Glutamatergic neuron (in vitro differentiated cells): ENCODE data around the gene LACTBL1. TPM values are rescaled to one million over a fixed set of nuclear protein-coding genes. Genes with fewer than 3 reads are reported as not detected.
A peak's percentile ranks its signal among the peaks of the same experiment; 100 is the strongest.

ENCODE experiments used
- DNase-seq: peaks from one replicate; pipeline ENCODE4 v3.0.0; 2022
- H3K27ac Mint-ChIP-seq: one replicate; pipeline ENCODE4 v1.8.0; 2020; ENCODE audit warnings: mild to moderate bottlenecking, mixed read lengths, inconsistent platforms; ENCODE audit not compliant: unreplicated experiment
- H3K27me3 Mint-ChIP-seq: one replicate; pipeline ENCODE4 v1.8.0; 2020; ENCODE audit warnings: mild to moderate bottlenecking, moderate library complexity, mixed read lengths, inconsistent platforms; ENCODE audit not compliant: unreplicated experiment
- H3K36me3 Mint-ChIP-seq: one replicate; pipeline ENCODE4 v1.8.0; 2020; ENCODE audit warnings: mild to moderate bottlenecking, mixed read lengths, inconsistent platforms; ENCODE audit not compliant: unreplicated experiment
- H3K4me1 Mint-ChIP-seq: one replicate; pipeline ENCODE4 v1.8.0; 2020; ENCODE audit warnings: mild to moderate bottlenecking, low read depth, mixed read lengths, inconsistent platforms; ENCODE audit not compliant: unreplicated experiment
- H3K4me3 Mint-ChIP-seq: one replicate; pipeline ENCODE4 v1.8.0; 2020; ENCODE audit warnings: mild to moderate bottlenecking, mixed read lengths, inconsistent platforms; ENCODE audit not compliant: unreplicated experiment
- H3K9me3 Mint-ChIP-seq: one replicate; pipeline ENCODE4 v1.8.0; 2020; ENCODE audit warnings: mild to moderate bottlenecking, moderate library complexity, mixed read lengths, inconsistent platforms; ENCODE audit not compliant: unreplicated experiment
- total RNA-seq: library from RNA; stranded (reverse); fragmentation: NEBNext Ultra II Directional; extraction: Animal tissue kit (Norgen Biotek cat#: 25700); gene quantifications from one replicate; pipeline ENCODE4 v1.2.1, GENCODE V29; 2021; ENCODE audit not compliant: unreplicated experiment
- TF ChIP-seq, protein P1 (sequence below): fragments of 200-600 bp; sonication (generic); IDR thresholded peaks from one replicate; pipeline ENCODE4 v1.5.0; 2021; ENCODE audit not compliant: partially characterized antibody, unreplicated experiment

The LACTBL1 gene
- total RNA-seq, 1 donor from 2014 or later, result not detected

DNA sequence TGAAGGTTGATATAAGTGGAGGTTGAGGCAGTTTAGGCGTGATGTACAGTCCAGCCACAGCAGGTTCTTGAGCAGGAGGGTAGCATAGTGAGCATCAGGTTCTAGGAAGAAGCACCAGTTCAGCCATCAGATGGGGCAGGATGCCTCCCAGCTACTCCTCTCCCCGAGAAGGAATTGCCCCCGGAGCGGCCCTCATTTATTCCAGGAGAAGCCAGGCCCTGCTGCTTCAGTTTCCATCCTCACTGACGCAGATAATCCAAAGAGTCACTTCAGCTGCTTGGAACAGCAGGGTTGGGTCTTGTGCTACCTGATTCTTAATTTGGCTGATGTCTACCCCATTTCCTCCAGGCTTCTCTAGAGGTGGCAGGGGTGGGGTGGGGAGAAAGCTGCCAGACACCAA lies 54.7 kb downstream of the LACTBL1 start:
- H3K4me3 Mint-ChIP-seq, result no peak overlapping the region
- peaks cover 5% of the 10 kb centered on the region for H3K9me3 Mint-ChIP-seq
- no peaks in the 10 kb centered on the region for H3K36me3 Mint-ChIP-seq
- peaks cover 35% of the 10 kb centered on the region for H3K4me1 Mint-ChIP-seq
- H3K27ac Mint-ChIP-seq, result no peak overlapping the region
- DNase-seq, result no peak
- TF ChIP-seq, protein P1, sequence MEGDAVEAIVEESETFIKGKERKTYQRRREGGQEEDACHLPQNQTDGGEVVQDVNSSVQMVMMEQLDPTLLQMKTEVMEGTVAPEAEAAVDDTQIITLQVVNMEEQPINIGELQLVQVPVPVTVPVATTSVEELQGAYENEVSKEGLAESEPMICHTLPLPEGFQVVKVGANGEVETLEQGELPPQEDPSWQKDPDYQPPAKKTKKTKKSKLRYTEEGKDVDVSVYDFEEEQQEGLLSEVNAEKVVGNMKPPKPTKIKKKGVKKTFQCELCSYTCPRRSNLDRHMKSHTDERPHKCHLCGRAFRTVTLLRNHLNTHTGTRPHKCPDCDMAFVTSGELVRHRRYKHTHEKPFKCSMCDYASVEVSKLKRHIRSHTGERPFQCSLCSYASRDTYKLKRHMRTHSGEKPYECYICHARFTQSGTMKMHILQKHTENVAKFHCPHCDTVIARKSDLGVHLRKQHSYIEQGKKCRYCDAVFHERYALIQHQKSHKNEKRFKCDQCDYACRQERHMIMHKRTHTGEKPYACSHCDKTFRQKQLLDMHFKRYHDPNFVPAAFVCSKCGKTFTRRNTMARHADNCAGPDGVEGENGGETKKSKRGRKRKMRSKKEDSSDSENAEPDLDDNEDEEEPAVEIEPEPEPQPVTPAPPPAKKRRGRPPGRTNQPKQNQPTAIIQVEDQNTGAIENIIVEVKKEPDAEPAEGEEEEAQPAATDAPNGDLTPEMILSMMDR, result no peak
- H3K27me3 Mint-ChIP-seq, result peaks cover 5% of the 10 kb centered on the region

DNA sequence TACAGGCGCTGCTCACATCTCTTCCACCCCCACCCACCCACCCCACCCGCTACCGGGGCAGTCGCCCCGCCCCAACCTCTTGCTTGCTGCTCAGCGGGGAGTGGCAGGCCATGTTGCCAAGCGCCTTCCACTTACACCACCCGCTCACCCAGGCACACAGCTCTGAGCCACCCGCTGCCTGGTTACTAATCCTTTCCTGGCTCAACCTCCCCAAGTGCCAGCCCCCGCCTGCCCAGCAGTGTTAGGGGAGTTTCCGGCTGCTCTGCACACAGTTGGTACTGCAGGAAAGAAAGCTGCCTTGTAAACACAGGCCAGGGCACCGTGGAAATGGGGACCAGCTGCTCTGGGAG lies 56.2 kb downstream of the LACTBL1 start:
- peak; percentile 32 for DNase-seq
- H3K36me3 Mint-ChIP-seq, result no peaks in the 10 kb centered on the region
- H3K27me3 Mint-ChIP-seq, result peaks cover 5% of the 10 kb centered on the region
- no peak overlapping the region for H3K27ac Mint-ChIP-seq
- TF ChIP-seq, protein P1, result no peak
- peaks cover 5% of the 10 kb centered on the region for H3K9me3 Mint-ChIP-seq
- H3K4me3 Mint-ChIP-seq, result no peak overlapping the region
- peaks cover 35% of the 10 kb centered on the region for H3K4me1 Mint-ChIP-seq

DNA sequence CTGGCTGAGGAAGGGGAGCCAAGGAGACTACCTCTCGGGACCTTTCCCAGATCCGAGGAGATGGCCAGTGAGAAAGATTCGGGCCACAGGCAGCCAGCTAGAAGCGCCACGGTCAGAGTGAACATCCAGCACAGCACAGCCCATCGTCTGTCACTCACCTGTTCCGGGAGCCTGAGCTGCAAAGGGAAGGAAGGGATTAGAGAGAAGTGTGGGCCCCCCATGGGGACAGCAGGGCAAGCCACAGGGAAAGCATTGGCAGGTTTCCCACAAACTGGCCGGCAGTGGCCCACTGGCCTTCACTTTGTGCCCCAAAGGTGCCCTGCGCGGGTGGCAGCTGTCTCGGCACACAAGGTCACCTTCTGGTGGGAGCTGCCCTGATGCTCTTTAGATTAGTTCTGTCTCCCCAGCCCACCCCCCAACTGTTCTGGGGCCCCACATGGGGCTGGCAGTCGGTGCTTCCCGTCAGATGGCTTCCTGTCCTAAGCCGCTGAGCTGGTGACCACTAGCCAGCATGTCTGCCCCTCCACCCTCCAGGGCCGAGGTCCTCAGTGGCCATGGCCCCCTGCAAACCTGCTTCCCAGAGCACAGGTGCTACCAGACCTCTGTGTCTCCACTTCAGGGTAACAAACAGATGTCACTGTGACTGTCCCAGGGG lies 56.7 kb downstream of the LACTBL1 start:
- Mint-ChIP-seq H3K4me3 (no peak overlapping the region), H3K36me3 (no peaks in the 10 kb centered on the region), H3K27me3 (peaks cover 5% of the 10 kb centered on the region), H3K4me1 (peaks cover 35% of the 10 kb centered on the region), H3K27ac (peak overlapping the region; percentile 45), H3K9me3 (peaks cover 5% of the 10 kb centered on the region)
- no peak for DNase-seq
- TF ChIP-seq, protein P1, result no peak

DNA sequence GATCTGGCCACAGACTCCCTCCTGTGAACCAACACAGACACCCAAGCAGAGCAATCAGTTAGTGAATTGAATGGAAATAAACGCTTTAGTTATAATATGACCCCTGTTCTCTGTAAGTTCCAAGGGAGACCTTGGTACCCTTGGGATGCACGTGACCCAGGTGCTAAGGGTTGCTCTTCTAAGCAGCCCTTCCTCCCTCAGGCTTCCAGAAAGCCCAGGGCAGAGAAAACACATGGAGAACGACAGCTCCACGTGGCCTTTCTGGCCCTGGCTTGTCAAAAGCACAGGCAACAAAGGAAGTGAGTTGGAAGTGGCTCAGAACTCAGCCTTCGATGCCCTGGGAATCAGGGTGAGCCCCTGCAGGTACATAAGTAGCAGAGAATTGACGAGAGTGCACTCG lies 57.4 kb downstream of the LACTBL1 start:
- Mint-ChIP-seq H3K27ac (peak overlapping the region; percentile 45), H3K9me3 (peaks cover 5% of the 10 kb centered on the region), H3K4me1 (peaks cover 35% of the 10 kb centered on the region), H3K4me3 (no peak overlapping the region), H3K36me3 (no peaks in the 10 kb centered on the region), H3K27me3 (peaks cover 5% of the 10 kb centered on the region)
- TF ChIP-seq, protein P1, result no peak
- no peak for DNase-seq

DNA sequence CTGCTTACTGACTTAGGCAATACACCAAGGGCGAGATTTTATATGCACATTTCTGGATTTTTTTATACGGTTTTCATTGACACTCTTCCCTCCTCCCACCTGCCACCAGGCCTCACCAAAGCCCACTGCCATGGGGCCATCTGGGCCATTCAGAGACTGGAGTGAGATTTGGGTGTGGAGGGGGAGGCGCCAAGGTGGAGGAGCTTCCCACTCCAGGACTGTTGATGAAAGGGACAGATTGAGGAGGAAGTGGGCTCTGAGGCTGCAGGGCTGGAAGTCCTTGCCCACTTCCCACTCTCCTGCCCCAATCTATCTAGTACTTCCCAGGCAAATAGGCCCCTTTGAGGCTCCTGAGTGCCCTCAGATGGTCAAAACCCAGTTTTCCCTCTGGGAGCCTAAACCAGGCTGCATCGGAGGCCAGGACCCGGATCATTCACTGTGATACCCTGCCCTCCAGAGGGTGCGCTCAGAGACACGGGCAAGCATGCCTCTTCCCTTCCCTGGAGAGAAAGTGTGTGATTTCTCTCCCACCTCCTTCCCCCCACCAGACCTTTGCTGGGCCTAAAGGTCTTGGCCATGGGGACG lies 57.9 kb downstream of the LACTBL1 start:
- Mint-ChIP-seq H3K27me3 (peaks cover 5% of the 10 kb centered on the region), H3K36me3 (no peaks in the 10 kb centered on the region), H3K4me1 (peaks cover 35% of the 10 kb centered on the region), H3K9me3 (peaks cover 5% of the 10 kb centered on the region), H3K4me3 (no peak overlapping the region), H3K27ac (peak overlapping the region; percentile 45)
- TF ChIP-seq, protein P1, result no peak
- DNase-seq, result no peak
